Ovary (tissue), 3 donors: ENCODE results near the gene MLPH.

Experiments
- EP300 ChIP-seq: sonication (generic); formaldehyde crosslinking; IDR thresholded peaks from one replicate; pipeline ENCODE4 v1.6.1; 2017; ENCODE audit warnings: antibody characterized with exemption
- TF ChIP-seq, protein P1 (sequence below), 3 donors: fragments of 450-650 bp in 2 of 3; fragments of 200-600 bp in 1 of 3; IDR thresholded peaks; one replicate each; pipeline versions ENCODE4 v1.5.1 to v1.8.0; 2016 to 2022; ENCODE audit warnings: antibody characterized with exemption in 3 of 3, mild to moderate bottlenecking in 1 of 3
- donor health status: DM: no; HTN: no; CAD: no.

DNA sequence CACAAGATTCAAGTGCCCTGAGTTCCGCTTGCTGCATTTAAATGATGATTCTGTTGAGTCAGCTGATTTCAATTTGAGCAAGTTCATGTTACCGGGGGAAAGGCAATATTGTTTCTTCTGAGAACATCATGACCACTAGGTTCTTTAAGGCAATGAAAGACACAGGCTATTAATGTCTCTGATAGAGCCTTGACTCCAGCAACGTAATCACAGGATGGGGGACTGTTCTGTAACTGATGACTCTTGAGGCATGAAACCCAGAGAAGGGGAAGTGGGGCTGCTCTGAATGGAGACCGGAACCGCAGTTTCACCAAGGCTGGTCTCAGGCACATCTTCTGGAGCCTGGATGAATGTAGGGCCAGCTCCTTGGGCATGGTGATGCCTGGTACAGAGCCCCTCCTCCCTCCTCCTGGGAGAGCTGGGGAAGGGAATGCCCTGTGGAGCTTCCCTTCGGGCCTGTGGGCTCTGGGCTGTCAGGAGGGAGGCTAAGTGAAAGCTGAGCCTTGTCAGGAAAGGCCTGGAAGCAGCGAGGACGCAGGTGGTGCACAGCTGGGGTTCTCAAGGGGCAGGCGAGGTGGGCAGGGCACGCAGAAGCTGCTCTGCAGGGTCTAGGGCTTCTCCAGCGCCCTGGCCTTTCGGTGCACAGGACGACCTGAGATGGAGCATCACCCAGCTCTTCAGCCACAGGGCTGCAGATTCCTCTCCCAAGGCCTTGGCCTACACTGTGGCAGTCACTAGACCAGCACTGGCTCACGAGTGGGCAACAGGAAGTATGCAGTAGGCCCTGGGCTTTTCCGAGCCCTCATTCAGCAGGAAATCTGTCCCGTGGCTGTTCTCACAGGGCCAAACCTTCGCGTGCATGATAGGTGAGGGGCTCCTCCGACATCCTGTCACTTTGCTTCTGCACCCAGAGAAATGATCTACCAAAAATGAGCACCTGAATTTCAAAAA lies 42.7 kb downstream of the MLPH start:
- TF ChIP-seq EP300, result no peak
- TF ChIP-seq, protein P1, sequence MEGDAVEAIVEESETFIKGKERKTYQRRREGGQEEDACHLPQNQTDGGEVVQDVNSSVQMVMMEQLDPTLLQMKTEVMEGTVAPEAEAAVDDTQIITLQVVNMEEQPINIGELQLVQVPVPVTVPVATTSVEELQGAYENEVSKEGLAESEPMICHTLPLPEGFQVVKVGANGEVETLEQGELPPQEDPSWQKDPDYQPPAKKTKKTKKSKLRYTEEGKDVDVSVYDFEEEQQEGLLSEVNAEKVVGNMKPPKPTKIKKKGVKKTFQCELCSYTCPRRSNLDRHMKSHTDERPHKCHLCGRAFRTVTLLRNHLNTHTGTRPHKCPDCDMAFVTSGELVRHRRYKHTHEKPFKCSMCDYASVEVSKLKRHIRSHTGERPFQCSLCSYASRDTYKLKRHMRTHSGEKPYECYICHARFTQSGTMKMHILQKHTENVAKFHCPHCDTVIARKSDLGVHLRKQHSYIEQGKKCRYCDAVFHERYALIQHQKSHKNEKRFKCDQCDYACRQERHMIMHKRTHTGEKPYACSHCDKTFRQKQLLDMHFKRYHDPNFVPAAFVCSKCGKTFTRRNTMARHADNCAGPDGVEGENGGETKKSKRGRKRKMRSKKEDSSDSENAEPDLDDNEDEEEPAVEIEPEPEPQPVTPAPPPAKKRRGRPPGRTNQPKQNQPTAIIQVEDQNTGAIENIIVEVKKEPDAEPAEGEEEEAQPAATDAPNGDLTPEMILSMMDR (IDR thresholded peaks at IDR 0.05), result no peak
